ENCODE results near the gene TTC9B. TPM values are rescaled to one million over a fixed set of nuclear protein-coding genes. Genes with fewer than 3 reads are reported as not detected.

Gene TTC9B
- total RNA-seq, 4 donors from 2014 or later = not detected

DNA sequence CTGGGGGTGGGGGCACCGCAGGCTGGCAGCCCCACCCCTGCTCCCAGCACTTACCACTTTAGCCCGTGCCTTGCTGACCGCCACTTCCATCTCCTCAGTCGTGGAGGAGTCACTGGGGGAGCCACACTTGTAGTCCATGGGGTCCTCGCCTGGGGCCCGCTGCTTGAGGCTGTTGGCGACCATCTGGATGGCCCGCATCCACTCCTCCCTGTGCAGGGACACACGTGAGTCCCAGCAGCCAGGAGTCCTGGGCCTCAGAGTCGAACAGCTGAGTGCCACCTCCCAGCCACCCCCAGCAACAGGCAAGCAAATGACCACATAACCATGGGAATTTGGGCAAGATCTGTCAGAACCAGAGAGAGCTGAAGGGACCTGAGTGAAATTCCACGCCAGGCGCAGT is 24.3 kb upstream of the TTC9B start:
- WGBS, 2 donors = 88% methylated on average over 12 of the region's 12 CpGs
- TF ChIP-seq, protein P1, sequence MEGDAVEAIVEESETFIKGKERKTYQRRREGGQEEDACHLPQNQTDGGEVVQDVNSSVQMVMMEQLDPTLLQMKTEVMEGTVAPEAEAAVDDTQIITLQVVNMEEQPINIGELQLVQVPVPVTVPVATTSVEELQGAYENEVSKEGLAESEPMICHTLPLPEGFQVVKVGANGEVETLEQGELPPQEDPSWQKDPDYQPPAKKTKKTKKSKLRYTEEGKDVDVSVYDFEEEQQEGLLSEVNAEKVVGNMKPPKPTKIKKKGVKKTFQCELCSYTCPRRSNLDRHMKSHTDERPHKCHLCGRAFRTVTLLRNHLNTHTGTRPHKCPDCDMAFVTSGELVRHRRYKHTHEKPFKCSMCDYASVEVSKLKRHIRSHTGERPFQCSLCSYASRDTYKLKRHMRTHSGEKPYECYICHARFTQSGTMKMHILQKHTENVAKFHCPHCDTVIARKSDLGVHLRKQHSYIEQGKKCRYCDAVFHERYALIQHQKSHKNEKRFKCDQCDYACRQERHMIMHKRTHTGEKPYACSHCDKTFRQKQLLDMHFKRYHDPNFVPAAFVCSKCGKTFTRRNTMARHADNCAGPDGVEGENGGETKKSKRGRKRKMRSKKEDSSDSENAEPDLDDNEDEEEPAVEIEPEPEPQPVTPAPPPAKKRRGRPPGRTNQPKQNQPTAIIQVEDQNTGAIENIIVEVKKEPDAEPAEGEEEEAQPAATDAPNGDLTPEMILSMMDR (IDR thresholded peaks at IDR 0.05) = no peak
- no peak for TF ChIP-seq POLR2A (IDR thresholded peaks at IDR 0.05)
- no peak overlapping the region for H3K4me3 ChIP-seq (ENCODE audit: low read depth, poor library complexity, severe bottlenecking)
- no peak for DNase-seq (ENCODE audit: low spot score in 2 of 2)
- intact Hi-C loops (cut with DNase I; ENCODE audit: low total_unique reads) = no loop called here

DNA sequence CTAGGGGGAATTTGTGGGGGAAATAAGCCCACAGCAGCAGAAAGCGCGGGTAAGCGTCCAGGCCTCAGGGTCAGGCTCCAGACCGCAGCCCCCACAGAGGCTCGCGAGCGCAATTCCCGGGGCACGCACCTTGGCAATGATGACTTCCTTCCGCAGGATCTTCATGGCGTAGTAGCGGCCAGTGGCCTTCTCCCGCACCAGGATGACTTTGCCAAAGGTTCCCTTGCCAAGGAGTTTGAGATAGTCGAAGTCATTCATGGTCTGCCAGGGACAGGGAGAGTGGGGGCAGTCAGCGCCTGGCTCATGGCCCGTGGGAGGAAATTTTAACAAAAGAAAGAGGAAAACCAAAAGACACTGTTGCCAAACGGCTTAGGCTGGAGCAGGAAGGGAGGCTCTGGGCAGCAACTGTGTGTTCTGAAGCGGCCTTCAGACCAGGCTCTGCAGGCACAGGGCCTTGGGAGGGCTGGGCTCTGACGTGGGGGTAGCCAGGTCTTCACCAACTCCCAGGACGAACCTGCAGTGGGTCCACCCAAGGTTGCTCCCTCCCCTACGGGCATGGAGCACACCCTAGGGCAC is 23.7 kb upstream of the TTC9B start:
- 63 to 75% methylated on average over 21 of the region's 21 CpGs for WGBS, 2 donors
- H3K4me3 ChIP-seq (ENCODE audit: low read depth, poor library complexity, severe bottlenecking) = no peak overlapping the region
- intact Hi-C loops (cut with DNase I; ENCODE audit: low total_unique reads) = no loop called here
- TF ChIP-seq, protein P1 (IDR thresholded peaks at IDR 0.05) = no peak
- TF ChIP-seq POLR2A (IDR thresholded peaks at IDR 0.05) = no peak
- no peak for DNase-seq (ENCODE audit: low spot score in 2 of 2)

DNA sequence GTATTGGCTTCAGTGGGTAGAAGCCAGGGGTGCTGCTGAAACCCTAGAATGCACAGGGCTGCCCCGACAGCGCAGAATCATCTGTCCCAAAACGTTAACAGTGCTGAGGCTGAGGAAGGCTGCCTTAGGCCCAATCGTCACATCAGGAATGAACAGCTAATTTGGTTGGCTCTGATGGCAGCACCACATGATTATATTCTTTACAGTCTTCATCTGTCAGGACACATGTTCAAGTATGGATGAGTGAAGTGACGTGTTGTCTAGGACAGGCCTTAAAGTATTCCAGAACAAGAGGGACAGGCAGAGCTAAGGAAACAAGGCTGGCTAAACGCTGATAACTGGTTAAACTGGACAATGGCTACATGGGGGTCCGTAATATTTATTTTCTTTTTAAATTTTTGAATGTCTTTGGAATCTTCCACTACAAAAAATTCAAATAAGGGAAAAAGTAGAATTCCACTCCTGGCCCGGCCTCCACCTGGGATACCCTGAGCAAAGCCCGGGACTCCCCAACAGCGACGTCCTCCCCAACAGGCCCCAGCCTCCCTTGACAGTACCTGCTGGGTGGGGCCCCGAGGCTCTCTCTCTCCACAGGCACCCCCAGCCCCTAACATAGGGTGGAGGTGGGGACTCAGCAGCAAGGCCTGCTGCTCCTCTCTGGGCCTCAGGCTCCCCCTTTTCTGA is 23.1 kb upstream of the TTC9B start:
- no peak for DNase-seq (ENCODE audit: low spot score in 2 of 2)
- TF ChIP-seq, protein P1 (IDR thresholded peaks at IDR 0.05) = no peak
- no peak for TF ChIP-seq POLR2A (IDR thresholded peaks at IDR 0.05)
- 88 to 91% methylated on average over 11 to 12 of the region's 12 CpGs for WGBS, 2 donors
- intact Hi-C loops (cut with DNase I; ENCODE audit: low total_unique reads) = no loop called here
- H3K4me3 ChIP-seq (ENCODE audit: low read depth, poor library complexity, severe bottlenecking) = no peak overlapping the region

DNA sequence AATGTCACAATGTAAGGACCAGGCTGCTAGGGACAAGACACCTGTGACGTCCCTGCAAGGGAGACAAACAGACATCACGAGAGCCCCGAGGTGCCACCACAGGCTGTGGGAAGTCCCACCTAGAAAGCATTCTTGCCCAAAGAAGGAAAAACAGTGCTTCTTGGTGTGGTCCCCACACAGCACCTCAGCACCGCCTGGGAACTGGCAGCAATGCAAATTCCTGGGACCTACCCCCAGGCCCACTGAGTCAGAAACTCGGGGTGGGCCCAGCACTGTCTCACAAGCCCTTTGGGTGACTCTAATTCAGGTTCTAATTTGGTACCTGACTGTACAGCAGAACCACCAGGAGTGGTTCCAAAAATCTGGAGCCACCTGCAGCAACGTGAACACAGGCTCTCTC is 22.1 kb upstream of the TTC9B start:
- no peak overlapping the region for H3K4me3 ChIP-seq (ENCODE audit: low read depth, poor library complexity, severe bottlenecking)
- intact Hi-C loops (cut with DNase I; ENCODE audit: low total_unique reads) = no loop called here
- 83 to 88% methylated on average over 6 of the region's 6 CpGs for WGBS, 2 donors
- no peak for DNase-seq (ENCODE audit: low spot score in 2 of 2)
- no peak for TF ChIP-seq POLR2A (IDR thresholded peaks at IDR 0.05)
- TF ChIP-seq, protein P1 (IDR thresholded peaks at IDR 0.05) = no peak

DNA sequence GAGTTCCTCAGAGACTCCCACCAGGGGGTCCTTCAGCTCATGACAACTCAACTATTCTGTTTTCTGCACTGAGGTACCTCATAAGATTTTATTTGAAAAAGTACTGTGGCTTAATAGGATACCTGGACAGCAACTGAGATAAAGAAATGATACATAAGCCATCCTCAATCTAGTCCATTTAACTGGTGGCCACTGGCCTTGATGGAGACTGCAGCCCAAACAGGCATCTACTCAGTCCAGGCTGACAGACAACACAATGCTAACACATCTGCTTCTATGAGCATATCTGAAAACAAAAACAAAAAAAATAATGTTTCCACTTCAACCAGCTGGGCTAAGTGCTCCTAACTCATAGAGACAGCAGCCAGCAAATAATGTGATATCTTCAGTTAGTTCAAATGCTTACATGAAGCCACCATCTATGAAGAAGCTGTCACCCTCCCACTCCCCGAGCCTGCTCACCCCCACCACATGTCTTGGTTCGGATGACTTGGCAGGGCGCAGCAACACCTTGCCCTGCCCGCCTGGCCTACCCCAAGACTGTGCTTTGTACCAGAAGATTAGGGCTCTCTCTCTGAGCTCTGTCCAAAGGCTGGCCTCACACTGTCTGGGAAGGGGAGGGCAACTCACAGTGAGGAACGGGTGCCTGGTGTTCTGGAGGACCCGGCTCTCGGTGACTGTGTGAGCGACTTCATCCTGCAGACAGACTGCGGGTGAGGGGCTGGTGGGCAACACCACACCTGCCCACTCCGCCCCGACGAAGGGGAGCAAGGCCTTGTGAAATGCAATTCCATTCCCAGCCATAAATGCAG is 21.4 kb upstream of the TTC9B start:
- no peak for TF ChIP-seq POLR2A (IDR thresholded peaks at IDR 0.05)
- TF ChIP-seq, protein P1 (IDR thresholded peaks at IDR 0.05) = no peak
- whole genome bisulfite sequencing, 2 donors = 93 to 98% methylated on average over 11 to 12 of the region's 12 CpGs
- H3K4me3 ChIP-seq (ENCODE audit: low read depth, poor library complexity, severe bottlenecking) = no peak overlapping the region
- intact Hi-C loops (cut with DNase I; ENCODE audit: low total_unique reads) = no loop called here
- no peak for DNase-seq (ENCODE audit: low spot score in 2 of 2)
